ENCODE measurements around the gene KAZN. TPM values are rescaled to one million over a fixed set of nuclear protein-coding genes. Genes with fewer than 3 reads are reported as not detected.

The KAZN gene
- total RNA-seq, 2 donors from 2014 or later: 9.8 to 12.2 TPM

DNA sequence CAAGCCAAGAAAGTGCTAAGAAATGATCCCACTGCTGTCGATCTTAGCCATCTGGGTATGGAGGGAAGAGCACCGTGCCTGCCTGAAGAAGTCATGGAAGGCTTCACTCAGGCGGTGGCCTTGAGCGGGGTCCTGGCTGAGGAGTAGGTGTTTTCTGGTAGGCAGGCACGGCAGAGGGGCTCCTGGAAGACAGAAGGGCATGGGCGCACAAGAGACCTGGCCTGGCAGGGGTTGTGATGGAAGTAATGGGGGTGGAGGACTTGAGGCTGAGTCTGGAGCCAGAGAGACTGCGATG is 185.1 kb downstream of the KAZN start:
- H3K27me3 ChIP-seq: no peaks in the 10 kb centered on the region
- no peak for DNase-seq
- H3K4me3 ChIP-seq: no peak overlapping the region
- TF ChIP-seq, protein P1, sequence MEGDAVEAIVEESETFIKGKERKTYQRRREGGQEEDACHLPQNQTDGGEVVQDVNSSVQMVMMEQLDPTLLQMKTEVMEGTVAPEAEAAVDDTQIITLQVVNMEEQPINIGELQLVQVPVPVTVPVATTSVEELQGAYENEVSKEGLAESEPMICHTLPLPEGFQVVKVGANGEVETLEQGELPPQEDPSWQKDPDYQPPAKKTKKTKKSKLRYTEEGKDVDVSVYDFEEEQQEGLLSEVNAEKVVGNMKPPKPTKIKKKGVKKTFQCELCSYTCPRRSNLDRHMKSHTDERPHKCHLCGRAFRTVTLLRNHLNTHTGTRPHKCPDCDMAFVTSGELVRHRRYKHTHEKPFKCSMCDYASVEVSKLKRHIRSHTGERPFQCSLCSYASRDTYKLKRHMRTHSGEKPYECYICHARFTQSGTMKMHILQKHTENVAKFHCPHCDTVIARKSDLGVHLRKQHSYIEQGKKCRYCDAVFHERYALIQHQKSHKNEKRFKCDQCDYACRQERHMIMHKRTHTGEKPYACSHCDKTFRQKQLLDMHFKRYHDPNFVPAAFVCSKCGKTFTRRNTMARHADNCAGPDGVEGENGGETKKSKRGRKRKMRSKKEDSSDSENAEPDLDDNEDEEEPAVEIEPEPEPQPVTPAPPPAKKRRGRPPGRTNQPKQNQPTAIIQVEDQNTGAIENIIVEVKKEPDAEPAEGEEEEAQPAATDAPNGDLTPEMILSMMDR (IDR thresholded peaks at IDR 0.05): no peak
- intact Hi-C loops (cut with DNase I): no loop called here
- H3K9me3 ChIP-seq: no peaks in the 10 kb centered on the region
- H3K27ac ChIP-seq: no peak overlapping the region
- H3K36me3 ChIP-seq: no peaks in the 10 kb centered on the region
- H3K4me1 ChIP-seq: no peaks in the 10 kb centered on the region
- no peak overlapping the region for H3K9ac ChIP-seq (ENCODE audit: low read depth in 2 of 2, low read length in 2 of 2)

- Histone ChIP-seq H3K36me3 (no peaks in the 10 kb centered on the region), H3K9me3 (no peaks in the 10 kb centered on the region), H3K4me3 (no peak overlapping the region), H3K9ac (ENCODE audit: low read depth in 2 of 2, low read length in 2 of 2) (no peak overlapping the region), H3K27ac (no peak overlapping the region), H3K4me1 (no peaks in the 10 kb centered on the region), H3K27me3 (no peaks in the 10 kb centered on the region)
- TF ChIP-seq, protein P1 (IDR thresholded peaks at IDR 0.05): no peak
- intact Hi-C loops (cut with DNase I): no loop called here
- DNase-seq: no peak
Observed at GRCh38 chr1:14784790-14785773, 186.6 kb downstream of the KAZN start.

- Histone ChIP-seq H3K4me3 (no peak overlapping the region), H3K27ac (no peak overlapping the region), H3K4me1 (no peaks in the 10 kb centered on the region), H3K27me3 (no peaks in the 10 kb centered on the region), H3K36me3 (no peaks in the 10 kb centered on the region), H3K9me3 (no peaks in the 10 kb centered on the region), H3K9ac (ENCODE audit: low read depth in 2 of 2, low read length in 2 of 2) (no peak overlapping the region)
- intact Hi-C loops (cut with DNase I): no loop called here
- TF ChIP-seq, protein P1 (IDR thresholded peaks at IDR 0.05): no peak
- DNase-seq: no peak
Observed at GRCh38 chr1:14786109-14786675, 187.7 kb downstream of the KAZN start.

DNA sequence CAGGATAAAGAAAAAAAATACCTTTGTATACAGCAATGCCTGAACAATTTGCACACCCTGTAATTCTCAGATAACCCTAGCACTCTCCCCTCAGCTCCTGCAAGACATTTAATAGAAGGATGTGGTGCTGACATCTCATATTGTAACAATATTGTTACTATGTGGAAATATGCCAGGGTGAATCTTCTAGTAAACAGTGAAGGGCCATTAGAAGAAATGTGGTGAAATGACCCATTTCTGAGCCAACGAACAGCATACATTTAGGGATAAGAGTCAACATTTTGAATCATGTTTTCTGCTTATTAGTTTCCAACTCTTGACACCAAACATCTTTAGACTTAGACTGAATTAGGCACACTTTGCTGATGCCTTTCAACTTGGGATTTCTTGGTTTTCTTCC is 188.2 kb downstream of the KAZN start:
- Histone ChIP-seq H3K4me1 (no peaks in the 10 kb centered on the region), H3K27ac (no peak overlapping the region), H3K4me3 (no peak overlapping the region), H3K36me3 (no peaks in the 10 kb centered on the region), H3K9me3 (no peaks in the 10 kb centered on the region), H3K27me3 (no peaks in the 10 kb centered on the region), H3K9ac (ENCODE audit: low read depth in 2 of 2, low read length in 2 of 2) (no peak overlapping the region)
- DNase-seq: no peak
- intact Hi-C loops (cut with DNase I): no loop called here
- TF ChIP-seq, protein P1 (IDR thresholded peaks at IDR 0.05): no peak

DNA sequence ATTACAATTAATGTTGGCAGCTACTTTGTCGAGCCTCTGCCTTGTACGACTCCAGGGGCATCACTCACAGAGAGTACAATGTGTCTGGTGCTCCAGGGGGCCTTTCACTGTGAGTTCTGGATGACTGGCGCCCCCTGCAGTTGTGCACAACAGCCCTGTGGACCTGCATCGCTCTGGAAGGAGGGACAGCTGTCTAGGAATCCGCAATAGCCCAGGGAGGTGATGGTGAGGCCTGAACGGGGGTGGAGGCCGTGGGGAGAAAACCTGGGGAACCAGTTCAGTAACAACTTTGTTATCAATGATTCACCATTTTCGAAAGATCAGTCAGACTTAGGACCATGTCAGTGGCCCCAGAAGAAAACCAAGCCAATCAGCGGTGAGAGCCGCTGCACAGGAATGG is 189.1 kb downstream of the KAZN start:
- Histone ChIP-seq H3K9ac (ENCODE audit: low read depth in 2 of 2, low read length in 2 of 2) (no peak overlapping the region), H3K4me3 (no peak overlapping the region), H3K27ac (no peak overlapping the region), H3K9me3 (no peaks in the 10 kb centered on the region), H3K27me3 (no peaks in the 10 kb centered on the region), H3K4me1 (no peaks in the 10 kb centered on the region), H3K36me3 (no peaks in the 10 kb centered on the region)
- TF ChIP-seq, protein P1 (IDR thresholded peaks at IDR 0.05): no peak
- no peak for DNase-seq
- intact Hi-C loops (cut with DNase I): no loop called here

All from colonic mucosa (tissue), 4 donors.